Mesendoderm (in vitro differentiated cells): ENCODE data around the gene CPXM2.

Experiments
- DNase-seq: peaks from one replicate; pipeline ENCODE4 v3.0.0; 2013
- H2AK5ac ChIP-seq: 2 replicates; pipeline ENCODE4 v1.6.1; 2013; ENCODE audit warnings: low read length, inconsistent platforms
- H2BK120ac ChIP-seq: 2 replicates; pipeline ENCODE4 v1.6.1; 2013; ENCODE audit warnings: low read depth, mild to moderate bottlenecking, low read length, moderate library complexity, mixed read lengths
- H2BK15ac ChIP-seq: replicated peaks from 2 replicates; pipeline ENCODE4 v1.6.1; 2013; ENCODE audit warnings: low read depth, mild to moderate bottlenecking, moderate library complexity
- H2BK5ac ChIP-seq: 2 replicates; pipeline ENCODE4 v1.6.1; 2013; ENCODE audit warnings: low read length, inconsistent platforms
- H3K18ac ChIP-seq: 2 replicates; pipeline ENCODE4 v1.6.1; 2013; ENCODE audit warnings: mild to moderate bottlenecking, low read length, mixed read lengths
- H3K23ac ChIP-seq: one replicate; pipeline ENCODE4 v1.6.1; 2013; ENCODE audit warnings: low read length
- H3K27ac ChIP-seq: 2 replicates; pipeline ENCODE4 v1.5.1; 2013; ENCODE audit warnings: low read depth, mild to moderate bottlenecking, inconsistent platforms, low read length, moderate library complexity
- H3K27me3 ChIP-seq: 2 replicates; pipeline ENCODE4 v1.6.1; 2013; ENCODE audit warnings: low read length, control low read depth, mild to moderate bottlenecking, inconsistent platforms; ENCODE audit not compliant: insufficient read depth, poor library complexity
- H3K36me3 ChIP-seq: 2 replicates; pipeline ENCODE4 v1.6.1; 2013; ENCODE audit warnings: low read length, inconsistent platforms; ENCODE audit not compliant: control insufficient read depth, insufficient read depth
- H3K4ac ChIP-seq: one replicate; pipeline ENCODE4 v1.6.1; 2013; ENCODE audit warnings: low read depth, mild to moderate bottlenecking, low read length, moderate library complexity
- H3K4me1 ChIP-seq: 2 replicates; pipeline ENCODE4 v1.6.1; 2013; ENCODE audit warnings: low read depth, low read length, inconsistent platforms; ENCODE audit not compliant: control insufficient read depth
- H3K4me2 ChIP-seq: 2 replicates; pipeline ENCODE4 v1.6.1; 2013; ENCODE audit warnings: low read length
- H3K4me3 ChIP-seq: 2 replicates; pipeline ENCODE4 v1.5.1; 2013; ENCODE audit warnings: mild to moderate bottlenecking, low read length
- H3K56ac ChIP-seq: one replicate; pipeline ENCODE4 v1.6.1; 2013; ENCODE audit warnings: low read length
- H3K79me1 ChIP-seq: 2 replicates; pipeline ENCODE4 v1.6.1; 2013; ENCODE audit warnings: low read length, inconsistent platforms
- H3K79me2 ChIP-seq: 2 replicates; pipeline ENCODE4 v1.6.1; 2013; ENCODE audit warnings: mild to moderate bottlenecking, low read length; ENCODE audit not compliant: control insufficient read depth, insufficient read depth
- H3K9ac ChIP-seq: 2 replicates; pipeline ENCODE4 v1.6.1; 2013; ENCODE audit warnings: low read length, inconsistent platforms
- H4K5ac ChIP-seq: one replicate; pipeline ENCODE4 v1.6.1; 2013; ENCODE audit warnings: low read length
- H4K8ac ChIP-seq: one replicate; pipeline ENCODE4 v1.6.1; 2013; ENCODE audit warnings: low read depth, mild to moderate bottlenecking, control low read depth, low read length, moderate library complexity
- WGBS: extraction: QIAGEN DNeasy Blood & Tissue Kit; methylation state at CpG from one replicate; pipeline ENCODE4 v1.1.7; 2013; ENCODE audit warnings: low lambda C conversion rate, missing lambda C conversion rate; ENCODE audit not compliant: insufficient coverage; ENCODE audit errors: extremely low coverage; 5-methylcytosine and 5-hydroxymethylcytosine counted together

CPXM2 gene

GRCh38 chr10:123868038-123869019, 23.3 kb downstream of the CPXM2 start:
- H2AK5ac ChIP-seq, result no peak overlapping the region
- no peaks in the 10 kb centered on the region for H3K36me3 ChIP-seq
- H3K4ac ChIP-seq, result no peak overlapping the region
- H3K79me2 ChIP-seq, result no peaks in the 10 kb centered on the region
- H3K4me1 ChIP-seq, result peaks cover 2% of the 10 kb centered on the region
- no peak overlapping the region for H3K27ac ChIP-seq
- H3K23ac ChIP-seq, result no peak overlapping the region
- H2BK15ac ChIP-seq, result no peak overlapping the region
- H4K8ac ChIP-seq, result no peak overlapping the region
- H3K4me3 ChIP-seq, result no peak overlapping the region
- no CpG with 5 or more reads among the region's 15 CpGs for WGBS
- no peak overlapping the region for H4K5ac ChIP-seq
- H3K27me3 ChIP-seq, result no peaks in the 10 kb centered on the region
- H2BK5ac ChIP-seq, result no peak overlapping the region
- H3K9ac ChIP-seq, result no peak overlapping the region
- no peak overlapping the region for H2BK120ac ChIP-seq
- no peak overlapping the region for H3K4me2 ChIP-seq
- no peak overlapping the region for H3K56ac ChIP-seq
- no peak for DNase-seq
- no peaks in the 10 kb centered on the region for H3K79me1 ChIP-seq
- no peak overlapping the region for H3K18ac ChIP-seq

GRCh38 chr10:123865880-123866279, 25.7 kb downstream of the CPXM2 start:
- no peak overlapping the region for H2AK5ac ChIP-seq
- no peak overlapping the region for H3K23ac ChIP-seq
- H3K9ac ChIP-seq, result no peak overlapping the region
- H3K56ac ChIP-seq, result no peak overlapping the region
- H3K4me2 ChIP-seq, result no peak overlapping the region
- no peak overlapping the region for H4K8ac ChIP-seq
- H3K36me3 ChIP-seq, result no peaks in the 10 kb centered on the region
- H4K5ac ChIP-seq, result no peak overlapping the region
- no peak overlapping the region for H2BK120ac ChIP-seq
- peaks cover 2% of the 10 kb centered on the region for H3K4me1 ChIP-seq
- no peak overlapping the region for H2BK15ac ChIP-seq
- no peak overlapping the region for H3K27ac ChIP-seq
- DNase-seq, result no peak
- H3K4me3 ChIP-seq, result no peak overlapping the region
- no peak overlapping the region for H2BK5ac ChIP-seq
- WGBS, result no CpG with 5 or more reads among the region's 6 CpGs
- no peak overlapping the region for H3K18ac ChIP-seq
- H3K79me2 ChIP-seq, result no peaks in the 10 kb centered on the region
- no peaks in the 10 kb centered on the region for H3K27me3 ChIP-seq
- H3K4ac ChIP-seq, result no peak overlapping the region
- no peaks in the 10 kb centered on the region for H3K79me1 ChIP-seq

DNA sequence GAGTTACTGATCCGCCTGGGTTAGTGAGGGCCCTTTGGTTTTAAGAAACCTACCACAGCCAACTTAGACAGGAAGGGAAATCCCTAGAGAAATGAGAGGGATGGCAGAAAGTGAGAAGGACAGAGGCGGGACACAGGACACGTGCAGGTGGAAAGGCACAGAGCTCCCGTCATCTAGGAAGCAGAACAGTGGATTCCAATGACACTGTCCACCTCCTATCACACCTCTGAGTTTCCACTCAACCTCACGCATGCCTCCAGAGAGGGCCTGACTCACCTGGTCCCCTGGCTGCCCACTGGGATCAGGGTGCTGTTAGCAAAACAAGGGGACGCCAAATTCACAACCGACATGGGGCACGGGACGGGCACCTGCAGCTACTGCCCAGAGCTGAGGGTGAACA, 26.3 kb downstream of the CPXM2 start:
- Histone ChIP-seq H3K23ac (no peak overlapping the region), H4K8ac (no peak overlapping the region), H3K56ac (no peak overlapping the region), H3K27ac (no peak overlapping the region), H3K36me3 (no peaks in the 10 kb centered on the region), H2BK5ac (no peak overlapping the region), H2AK5ac (no peak overlapping the region), H3K4me2 (no peak overlapping the region), H3K4me1 (peaks cover 2% of the 10 kb centered on the region), H3K4ac (no peak overlapping the region), H2BK120ac (no peak overlapping the region), H4K5ac (no peak overlapping the region), H2BK15ac (no peak overlapping the region), H3K9ac (no peak overlapping the region), H3K79me1 (no peaks in the 10 kb centered on the region), H3K18ac (no peak overlapping the region), H3K4me3 (no peak overlapping the region), H3K27me3 (no peaks in the 10 kb centered on the region), H3K79me2 (no peaks in the 10 kb centered on the region)
- no peak for DNase-seq
- no CpG with 5 or more reads among the region's 9 CpGs for WGBS

DNA sequence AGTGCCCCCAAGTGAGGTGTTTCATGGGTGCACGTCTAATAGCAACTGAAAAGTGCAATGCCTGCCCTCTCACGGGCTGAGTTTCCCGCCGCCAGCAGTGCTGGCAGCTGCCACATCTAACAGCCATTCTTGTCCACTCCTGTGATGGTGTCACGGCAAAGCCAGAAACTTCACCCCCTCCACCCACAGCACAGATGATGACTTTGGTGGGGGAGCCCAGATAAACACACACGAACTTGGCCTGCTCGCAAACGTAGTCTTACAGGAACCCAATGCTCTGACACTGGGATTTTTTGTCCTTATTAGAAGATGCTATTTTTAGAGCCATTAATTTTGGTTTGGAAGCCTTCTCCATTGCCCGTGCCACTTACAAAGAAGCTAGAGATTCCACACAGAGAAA, 26.7 kb downstream of the CPXM2 start:
- peaks cover 2% of the 10 kb centered on the region for H3K4me1 ChIP-seq
- H3K27ac ChIP-seq, result no peak overlapping the region
- no peak overlapping the region for H4K8ac ChIP-seq
- no peak overlapping the region for H3K56ac ChIP-seq
- H3K36me3 ChIP-seq, result no peaks in the 10 kb centered on the region
- H3K4me2 ChIP-seq, result no peak overlapping the region
- no peak overlapping the region for H3K18ac ChIP-seq
- WGBS, result no CpG with 5 or more reads among the region's 9 CpGs
- H3K9ac ChIP-seq, result no peak overlapping the region
- no peaks in the 10 kb centered on the region for H3K79me2 ChIP-seq
- no peak for DNase-seq
- H2BK5ac ChIP-seq, result no peak overlapping the region
- H3K79me1 ChIP-seq, result no peaks in the 10 kb centered on the region
- no peak overlapping the region for H3K4me3 ChIP-seq
- H3K23ac ChIP-seq, result no peak overlapping the region
- H2AK5ac ChIP-seq, result no peak overlapping the region
- no peak overlapping the region for H3K4ac ChIP-seq
- H2BK120ac ChIP-seq, result no peak overlapping the region
- H4K5ac ChIP-seq, result no peak overlapping the region
- no peaks in the 10 kb centered on the region for H3K27me3 ChIP-seq
- H2BK15ac ChIP-seq, result no peak overlapping the region

DNA sequence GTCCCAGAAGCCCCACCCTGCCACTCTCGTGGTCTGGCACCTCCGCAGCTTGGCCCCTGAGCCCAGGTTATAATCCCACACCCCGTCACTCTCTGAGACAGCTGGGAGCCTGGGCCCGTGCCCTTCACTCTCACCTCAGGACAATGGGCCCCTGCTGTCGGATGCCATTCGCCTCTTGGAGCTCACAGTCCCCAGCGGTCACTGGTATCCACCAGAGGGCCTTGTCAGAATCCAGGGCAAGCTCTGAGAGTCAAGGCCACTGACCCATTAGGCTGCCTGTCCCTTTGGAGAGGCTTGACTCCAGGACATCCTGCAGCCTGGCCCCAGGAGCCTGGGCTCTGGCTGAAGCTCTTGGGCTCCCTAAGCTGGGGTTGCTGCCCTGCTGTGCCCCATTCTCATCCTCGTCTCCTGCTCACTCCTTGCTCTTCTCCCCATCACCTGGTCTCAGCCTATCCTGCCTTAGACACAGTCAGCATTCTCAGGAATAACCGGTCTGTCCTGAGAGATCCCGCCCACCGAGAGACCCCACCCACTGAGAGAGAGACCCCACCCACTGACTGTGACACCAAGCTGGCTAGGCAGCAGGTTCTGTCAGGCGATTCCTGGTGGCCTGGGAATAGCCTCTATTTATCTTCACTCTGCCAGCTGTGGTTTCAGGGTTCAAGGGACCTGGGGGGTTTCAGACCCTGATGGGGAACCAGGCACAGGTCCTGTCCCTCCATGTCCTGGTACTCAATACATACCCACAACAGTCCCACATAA, 27.7 kb downstream of the CPXM2 start:
- WGBS, result no CpG with 5 or more reads among the region's 12 CpGs
- H2BK5ac ChIP-seq, result no peak overlapping the region
- no peaks in the 10 kb centered on the region for H3K79me2 ChIP-seq
- H3K4me2 ChIP-seq, result no peak overlapping the region
- H3K4ac ChIP-seq, result no peak overlapping the region
- H3K56ac ChIP-seq, result no peak overlapping the region
- H3K79me1 ChIP-seq, result no peaks in the 10 kb centered on the region
- H3K18ac ChIP-seq, result no peak overlapping the region
- H2BK120ac ChIP-seq, result no peak overlapping the region
- no peak overlapping the region for H3K27ac ChIP-seq
- H4K8ac ChIP-seq, result no peak overlapping the region
- peak; percentile 62 for DNase-seq
- H3K9ac ChIP-seq, result no peak overlapping the region
- no peak overlapping the region for H3K4me3 ChIP-seq
- H3K36me3 ChIP-seq, result no peaks in the 10 kb centered on the region
- no peak overlapping the region for H4K5ac ChIP-seq
- no peak overlapping the region for H3K23ac ChIP-seq
- no peaks in the 10 kb centered on the region for H3K27me3 ChIP-seq
- H2BK15ac ChIP-seq, result no peak overlapping the region
- peaks cover 2% of the 10 kb centered on the region for H3K4me1 ChIP-seq
- no peak overlapping the region for H2AK5ac ChIP-seq
